GM23248 (cell line): ENCODE results near the gene ARSD.

Source experiments
- EZH2 ChIP-seq: fragments of 200-600 bp; sonication (generic); IDR thresholded peaks from 2 replicates; pipeline ENCODE4 v1.6.1; 2018; ENCODE audit warnings: antibody characterized with exemption, mild to moderate bottlenecking; ENCODE audit not compliant: insufficient read depth, poor library complexity, severe bottlenecking
- EZH2phosphoT487 ChIP-seq: fragments of 200-600 bp; sonication (generic); IDR thresholded peaks from 2 replicates; pipeline ENCODE4 v1.6.1; 2018; ENCODE audit warnings: antibody characterized with exemption, moderate library complexity, mild to moderate bottlenecking, low read depth; ENCODE audit not compliant: insufficient read depth

- no peak for TF ChIP-seq EZH2
- no peak for TF ChIP-seq EZH2phosphoT487
These were observed 61.9 kb downstream of the ARSD start for GRCh38 chrX:2867206-2867605.
